ENCODE results near the gene WIPF3. TPM values are rescaled to one million over a fixed set of nuclear protein-coding genes. Genes with fewer than 3 reads are reported as not detected.

The WIPF3 gene
- total and polyA plus RNA-seq, 10 donors = 0.17 to 1.5 (median 0.65) TPM

GRCh38 chr7:29847496-29847895, 41.2 kb downstream of the WIPF3 start:
- Histone ChIP-seq H3K36me3 (no peaks in the 10 kb centered on the region), H3K27me3 (replicated peaks in 1 of 7) (peaks cover 0 to 19% (median 0%) of the 10 kb centered on the region in 7 donors), H3K4me1 (no peaks in the 10 kb centered on the region), H3K27ac (no peak overlapping the region), H3K4me3 (no peak overlapping the region), H3K9me3 (no peaks in the 10 kb centered on the region)
- DNase-seq = no peak
- intact Hi-C loops (cut with DNase I; ENCODE audit: low total_unique reads) = no loop called here
- WGBS, 5 donors = 88 to 97% (median 91%) methylated on average over 6 of the region's 6 CpGs
- TF ChIP-seq POLR2AphosphoS5 (IDR thresholded peaks at IDR 0.05) = no peak
- TF ChIP-seq CTCF (IDR thresholded peaks at IDR 0.05 in 8 of 11, conservative IDR thresholded peaks at IDR 0.05 in 3 of 11) = no peak
- no peak for TF ChIP-seq POLR2A (IDR thresholded peaks at IDR 0.05)

GRCh38 chr7:29847916-29848315, 41.6 kb downstream of the WIPF3 start:
- peaks cover 0 to 19% (median 0%) of the 10 kb centered on the region in 7 donors for H3K27me3 ChIP-seq (replicated peaks in 1 of 7)
- TF ChIP-seq CTCF (IDR thresholded peaks at IDR 0.05 in 8 of 11, conservative IDR thresholded peaks at IDR 0.05 in 3 of 11) (no peak), POLR2A (IDR thresholded peaks at IDR 0.05) (no peak), POLR2AphosphoS5 (IDR thresholded peaks at IDR 0.05) (no peak)
- no peaks in the 10 kb centered on the region for H3K4me1 ChIP-seq
- intact Hi-C loops (cut with DNase I; ENCODE audit: low total_unique reads) = no loop called here
- H3K4me3 ChIP-seq = no peak overlapping the region
- no peak overlapping the region for H3K27ac ChIP-seq
- WGBS, 5 donors = 79 to 92% (median 81%) methylated on average over 3 of the region's 3 CpGs
- H3K36me3 ChIP-seq = no peaks in the 10 kb centered on the region
- DNase-seq = no peak
- no peaks in the 10 kb centered on the region for H3K9me3 ChIP-seq

- intact Hi-C loops (cut with DNase I; ENCODE audit: low total_unique reads) = no loop called here
- no peak for DNase-seq
- no peaks in the 10 kb centered on the region for H3K36me3 ChIP-seq
- H3K9me3 ChIP-seq = no peaks in the 10 kb centered on the region
- H3K27ac ChIP-seq = no peak overlapping the region
- TF ChIP-seq POLR2AphosphoS5 (IDR thresholded peaks at IDR 0.05) (no peak), CTCF (IDR thresholded peaks at IDR 0.05 in 8 of 11, conservative IDR thresholded peaks at IDR 0.05 in 3 of 11) (no peak), POLR2A (IDR thresholded peaks at IDR 0.05) (no peak)
- H3K4me3 ChIP-seq = no peak overlapping the region
- WGBS, 5 donors = 69 to 86% (median 77%) methylated on average over 3 of the region's 3 CpGs
- H3K4me1 ChIP-seq = no peaks in the 10 kb centered on the region
- peaks cover 0 to 17% (median 0%) of the 10 kb centered on the region in 7 donors for H3K27me3 ChIP-seq (replicated peaks in 1 of 7)
Observed at GRCh38 chr7:29848941-29849340, 42.6 kb downstream of the WIPF3 start.

GRCh38 chr7:29851487-29851886, 45.2 kb downstream of the WIPF3 start:
- WGBS, 5 donors = 85 to 96% (median 89%) methylated on average over 7 of the region's 7 CpGs
- Histone ChIP-seq H3K9me3 (no peaks in the 10 kb centered on the region), H3K36me3 (no peaks in the 10 kb centered on the region), H3K27ac (no peak overlapping the region), H3K4me3 (no peak overlapping the region), H3K4me1 (no peaks in the 10 kb centered on the region), H3K27me3 (replicated peaks in 1 of 7) (peaks cover 0 to 14% (median 0%) of the 10 kb centered on the region in 7 donors)
- intact Hi-C loops (cut with DNase I; ENCODE audit: low total_unique reads) = no loop called here
- no peak for DNase-seq
- no peak for TF ChIP-seq POLR2AphosphoS5 (IDR thresholded peaks at IDR 0.05)
- no peak for TF ChIP-seq CTCF (IDR thresholded peaks at IDR 0.05 in 8 of 11, conservative IDR thresholded peaks at IDR 0.05 in 3 of 11)
- no peak for TF ChIP-seq POLR2A (IDR thresholded peaks at IDR 0.05)

Data from spleen (tissue), 11 donors.